Measurements from ENCODE around the gene KRTAP10-4. TPM values are rescaled to one million over a fixed set of nuclear protein-coding genes. Genes with fewer than 3 reads are reported as not detected.
"Not testable (repeated sequence)": the region's sequence is repeated elsewhere in the genome, so short reads cannot be mapped to it uniquely, and the experiment has no call there.

KRTAP10-4 gene, protein sequence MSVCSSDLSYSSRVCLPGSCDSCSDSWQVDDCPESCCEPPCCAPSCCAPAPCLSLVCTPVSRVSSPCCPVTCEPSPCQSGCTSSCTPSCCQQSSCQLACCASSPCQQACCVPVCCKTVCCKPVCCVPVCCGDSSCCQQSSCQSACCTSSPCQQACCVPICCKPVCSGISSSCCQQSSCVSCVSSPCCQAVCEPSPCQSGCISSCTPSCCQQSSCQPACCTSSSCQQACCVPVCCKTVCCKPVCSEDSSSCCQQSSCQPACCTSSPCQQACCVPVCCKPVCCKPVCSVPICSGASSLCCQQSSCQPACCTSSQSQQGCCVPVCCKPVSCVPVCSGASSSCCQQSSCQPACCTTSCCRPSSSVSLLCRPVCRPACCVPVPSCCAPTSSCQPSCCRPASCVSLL
- not detected for polyA plus RNA-seq

DNA sequence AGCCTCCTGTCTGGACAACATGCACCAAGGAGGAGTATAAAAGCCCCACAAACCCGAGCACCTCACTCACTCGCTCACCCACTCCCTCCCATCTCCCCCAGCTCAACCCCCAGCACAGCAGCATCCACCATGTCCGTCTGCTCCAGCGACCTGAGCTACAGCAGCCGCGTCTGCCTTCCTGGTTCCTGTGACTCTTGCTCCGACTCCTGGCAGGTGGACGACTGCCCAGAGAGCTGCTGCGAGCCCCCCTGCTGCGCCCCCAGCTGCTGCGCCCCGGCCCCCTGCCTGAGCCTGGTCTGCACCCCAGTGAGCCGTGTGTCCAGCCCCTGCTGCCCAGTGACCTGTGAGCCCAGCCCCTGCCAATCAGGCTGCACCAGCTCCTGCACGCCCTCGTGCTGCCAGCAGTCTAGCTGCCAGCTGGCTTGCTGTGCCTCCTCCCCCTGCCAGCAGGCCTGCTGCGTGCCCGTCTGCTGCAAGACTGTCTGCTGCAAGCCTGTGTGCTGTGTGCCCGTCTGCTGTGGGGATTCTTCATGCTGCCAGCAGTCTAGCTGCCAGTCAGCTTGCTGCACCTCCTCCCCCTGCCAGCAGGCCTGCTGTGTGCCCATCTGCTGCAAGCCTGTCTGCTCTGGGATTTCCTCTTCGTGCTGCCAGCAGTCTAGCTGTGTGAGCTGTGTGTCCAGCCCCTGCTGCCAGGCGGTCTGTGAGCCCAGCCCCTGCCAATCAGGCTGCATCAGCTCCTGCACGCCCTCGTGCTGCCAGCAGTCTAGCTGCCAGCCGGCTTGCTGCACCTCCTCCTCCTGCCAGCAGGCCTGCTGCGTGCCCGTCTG is at the start of gene KRTAP10-4:
Gene KRTAP10-4 (plus strand): TSS at position 100 of the 827 bp plus-strand sequence. CDS start 30 bp downstream, at position 130.
- not testable (repeated sequence) for H3K27ac Mint-ChIP-seq; H3K4me3 Mint-ChIP-seq; H3K36me3 Mint-ChIP-seq; H3K4me1 Mint-ChIP-seq; H3K27me3 Mint-ChIP-seq (ENCODE audit: low read depth in 3 of 3); DNase-seq
- H3K9me3 Mint-ChIP-seq, result peaks cover 0 to 11% (median 3%) of the 10 kb centered on the region in 6 donors

- H3K36me3 Mint-ChIP-seq, result no peaks in the 10 kb centered on the region
- no peak overlapping the region for H3K27ac Mint-ChIP-seq
- no peak for DNase-seq
- no peaks in the 10 kb centered on the region for H3K4me1 Mint-ChIP-seq
- no peak overlapping the region for H3K4me3 Mint-ChIP-seq
- no peaks in the 10 kb centered on the region for H3K9me3 Mint-ChIP-seq
- H3K27me3 Mint-ChIP-seq (ENCODE audit: low read depth in 3 of 3), result no peaks in the 10 kb centered on the region
Measured at GRCh38 chr21:44524414-44525371, 48.8 kb upstream of the KRTAP10-4 start.

DNA sequence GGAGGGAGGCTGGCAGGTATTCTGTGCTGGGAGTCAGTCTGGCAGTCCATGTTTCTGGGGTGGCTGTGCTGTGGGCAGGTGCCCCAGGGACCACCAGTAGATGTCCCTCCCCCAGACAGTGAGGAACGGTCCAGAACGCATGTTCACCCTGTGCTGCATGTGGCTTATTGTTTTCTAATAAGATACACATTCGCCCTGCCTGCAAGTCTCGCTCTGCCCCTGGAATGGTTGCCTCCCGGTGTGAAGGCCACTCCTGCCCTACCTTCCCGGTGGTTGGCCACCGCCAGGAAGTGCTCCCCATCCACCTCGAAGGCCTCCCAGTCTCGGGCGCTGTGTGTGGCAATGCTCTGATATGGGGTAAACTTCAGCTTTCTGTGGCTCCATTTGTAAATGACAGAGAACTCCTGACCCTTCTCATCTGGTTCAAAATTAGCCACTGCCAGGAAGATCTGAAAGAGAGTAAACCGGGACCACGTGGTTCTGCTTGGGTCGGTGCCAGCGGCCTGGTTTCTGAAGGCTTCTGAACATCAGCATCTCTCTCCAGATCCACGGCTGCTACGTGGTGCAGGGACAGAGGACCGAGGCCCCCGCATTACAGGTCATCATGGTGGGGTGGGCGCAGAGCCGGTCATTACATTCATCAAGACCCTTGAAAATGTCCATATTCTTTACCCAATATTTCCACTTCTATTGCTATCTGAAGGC is 48.0 kb upstream of the KRTAP10-4 start:
- H3K9me3 Mint-ChIP-seq, result no peaks in the 10 kb centered on the region
- no peak overlapping the region for H3K27ac Mint-ChIP-seq
- DNase-seq, result no peak
- H3K27me3 Mint-ChIP-seq (ENCODE audit: low read depth in 3 of 3), result peaks cover 0 to 2% (median 0%) of the 10 kb centered on the region in 3 donors
- H3K36me3 Mint-ChIP-seq, result no peaks in the 10 kb centered on the region
- no peaks in the 10 kb centered on the region for H3K4me1 Mint-ChIP-seq
- H3K4me3 Mint-ChIP-seq, result no peak overlapping the region

DNA sequence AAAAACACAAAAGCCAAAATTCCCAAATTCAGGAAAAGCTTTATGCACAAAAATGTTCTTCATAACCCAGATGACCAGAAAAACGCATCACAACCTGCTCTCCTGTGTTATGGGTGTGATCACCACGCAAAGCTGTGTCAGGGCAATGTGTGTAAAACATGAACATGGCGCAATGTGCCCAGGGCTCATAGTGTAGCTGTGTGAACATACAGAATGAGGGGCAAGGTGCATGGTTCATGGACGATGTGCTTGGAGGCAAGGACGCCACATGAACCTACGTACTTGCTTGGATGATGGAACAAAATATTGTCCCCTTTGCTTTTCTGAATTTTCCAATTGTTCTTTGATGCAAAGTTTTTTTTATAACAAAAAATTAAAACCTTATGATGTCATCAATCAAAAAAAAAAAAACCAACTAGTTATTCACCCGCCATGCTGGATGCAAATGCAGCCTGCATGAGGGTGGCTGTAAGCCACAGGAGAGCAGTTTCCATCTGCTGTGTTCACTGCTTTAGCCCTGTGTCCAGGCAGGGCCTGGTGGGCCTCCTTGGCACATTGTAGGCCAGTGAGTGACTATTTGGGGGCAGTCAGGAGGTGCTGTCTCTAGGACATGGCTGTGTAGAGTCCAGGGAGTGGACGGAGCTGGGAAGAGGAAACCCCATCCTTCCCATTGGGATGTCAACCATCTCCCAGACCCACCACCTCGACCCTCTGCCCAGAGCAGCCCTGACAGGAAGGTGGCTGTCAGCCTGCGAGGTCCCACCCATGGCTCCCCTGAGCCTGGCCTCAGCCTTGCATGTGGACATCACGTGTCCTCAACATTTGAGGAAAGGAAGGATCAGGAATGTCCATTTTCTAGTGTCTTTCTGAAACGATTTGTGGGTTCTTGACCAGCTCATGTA is 47.2 kb upstream of the KRTAP10-4 start:
- H3K4me3 Mint-ChIP-seq, result no peak overlapping the region
- DNase-seq, result no peak
- H3K27ac Mint-ChIP-seq, result no peak overlapping the region
- no peaks in the 10 kb centered on the region for H3K36me3 Mint-ChIP-seq
- H3K4me1 Mint-ChIP-seq, result no peaks in the 10 kb centered on the region
- H3K27me3 Mint-ChIP-seq (ENCODE audit: low read depth in 3 of 3), result peaks cover 0 to 2% (median 0%) of the 10 kb centered on the region in 3 donors
- H3K9me3 Mint-ChIP-seq, result no peaks in the 10 kb centered on the region

DNA sequence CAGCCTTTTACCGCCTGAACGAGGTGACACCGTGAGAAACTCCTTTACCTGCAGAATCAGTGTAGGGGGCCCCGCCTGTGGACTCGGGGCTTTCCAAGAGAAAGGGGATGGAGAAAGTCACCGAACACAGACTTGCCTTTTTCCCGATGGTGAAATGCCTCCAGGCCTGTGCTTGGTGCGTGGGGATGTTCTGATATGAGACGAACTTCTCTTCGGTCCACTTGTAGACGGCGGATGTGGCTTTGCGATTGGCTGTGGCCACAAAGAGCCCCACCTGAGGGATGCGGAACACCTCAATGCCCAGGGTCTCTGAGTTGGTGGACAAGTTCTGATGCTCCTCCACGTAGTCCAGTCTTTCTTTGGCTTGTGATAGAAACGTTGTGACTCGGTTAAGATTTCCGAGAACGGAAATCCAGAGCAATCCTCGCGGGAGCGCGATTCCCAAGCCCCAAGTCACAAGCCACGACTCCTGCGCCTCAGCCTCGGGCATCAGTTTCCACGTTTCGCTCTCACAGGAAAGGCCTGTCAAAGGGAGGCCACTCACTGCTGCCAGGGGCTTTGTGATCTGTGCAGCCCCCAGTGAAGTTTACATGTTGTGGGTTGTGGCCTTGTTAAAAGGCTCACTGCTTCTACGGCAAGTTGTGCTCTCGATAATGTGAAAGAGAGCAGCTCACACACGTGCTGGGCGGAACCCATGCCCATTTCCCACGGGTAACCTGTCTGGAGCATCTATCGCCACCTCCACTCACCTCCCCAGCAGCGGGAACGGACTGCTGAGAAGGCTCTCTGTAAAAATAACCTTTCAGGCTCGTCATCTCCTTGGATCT is 46.2 kb upstream of the KRTAP10-4 start:
- DNase-seq, result no peak
- H3K27ac Mint-ChIP-seq, result no peak overlapping the region
- H3K4me1 Mint-ChIP-seq, result no peaks in the 10 kb centered on the region
- H3K36me3 Mint-ChIP-seq, result no peaks in the 10 kb centered on the region
- H3K4me3 Mint-ChIP-seq, result no peak overlapping the region
- H3K9me3 Mint-ChIP-seq, result no peaks in the 10 kb centered on the region
- H3K27me3 Mint-ChIP-seq (ENCODE audit: low read depth in 3 of 3), result peaks cover 0 to 3% (median 2%) of the 10 kb centered on the region in 3 donors

DNA sequence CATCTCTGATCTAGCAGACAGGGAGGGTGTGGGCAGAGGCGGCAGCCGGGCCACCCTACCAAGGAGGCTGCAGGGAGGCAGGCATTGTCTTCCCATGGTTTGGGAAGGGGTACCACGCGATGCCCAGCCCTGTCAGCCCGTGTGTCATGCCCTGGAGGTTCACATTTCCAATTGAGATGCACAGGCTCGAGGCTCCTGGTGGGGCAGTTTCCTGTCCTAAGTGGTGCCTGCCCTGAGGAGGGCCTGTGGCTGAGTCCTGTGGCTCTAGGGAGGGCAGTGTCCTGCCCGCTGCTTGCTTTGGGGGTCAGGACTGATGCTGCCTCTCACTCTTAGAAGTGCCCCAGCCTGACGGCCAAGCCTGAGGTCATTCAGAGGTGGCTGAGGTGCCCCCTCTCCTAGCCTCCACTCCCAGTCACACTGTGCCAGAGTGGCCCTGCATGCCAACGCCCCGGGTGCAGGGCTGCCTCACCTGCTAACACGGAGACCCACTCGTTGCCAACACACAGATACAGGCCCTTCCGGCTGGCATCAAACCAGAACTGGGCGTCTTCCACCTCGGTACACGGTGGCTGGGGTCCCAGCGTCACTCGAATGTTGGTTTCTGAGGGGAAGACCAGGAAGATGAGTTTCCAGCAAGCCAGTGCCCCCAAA is 45.4 kb upstream of the KRTAP10-4 start:
- peaks cover 0 to 3% (median 2%) of the 10 kb centered on the region in 3 donors for H3K27me3 Mint-ChIP-seq (ENCODE audit: low read depth in 3 of 3)
- H3K4me3 Mint-ChIP-seq, result no peak overlapping the region
- no peak for DNase-seq
- H3K4me1 Mint-ChIP-seq, result no peaks in the 10 kb centered on the region
- no peaks in the 10 kb centered on the region for H3K36me3 Mint-ChIP-seq
- no peak overlapping the region for H3K27ac Mint-ChIP-seq
- no peaks in the 10 kb centered on the region for H3K9me3 Mint-ChIP-seq

GRCh38 chr21:44528634-44528995 is 44.9 kb upstream of the KRTAP10-4 start:
- peaks cover 0 to 3% (median 2%) of the 10 kb centered on the region in 3 donors for H3K27me3 Mint-ChIP-seq (ENCODE audit: low read depth in 3 of 3)
- no peak overlapping the region for H3K27ac Mint-ChIP-seq
- H3K4me1 Mint-ChIP-seq, result no peaks in the 10 kb centered on the region
- H3K4me3 Mint-ChIP-seq, result no peak overlapping the region
- no peak for DNase-seq
- H3K36me3 Mint-ChIP-seq, result no peaks in the 10 kb centered on the region
- H3K9me3 Mint-ChIP-seq, result no peaks in the 10 kb centered on the region

GRCh38 chr21:44529011-44529421 is 44.5 kb upstream of the KRTAP10-4 start:
- Mint-ChIP-seq H3K27ac (no peak overlapping the region), H3K4me1 (no peaks in the 10 kb centered on the region), H3K36me3 (no peaks in the 10 kb centered on the region), H3K4me3 (no peak overlapping the region), H3K27me3 (ENCODE audit: low read depth in 3 of 3) (peaks cover 0 to 3% (median 2%) of the 10 kb centered on the region in 3 donors), H3K9me3 (no peaks in the 10 kb centered on the region)
- DNase-seq, result no peak

- no peak overlapping the region for H3K27ac Mint-ChIP-seq
- H3K36me3 Mint-ChIP-seq, result no peaks in the 10 kb centered on the region
- DNase-seq, result no peak
- H3K27me3 Mint-ChIP-seq (ENCODE audit: low read depth in 3 of 3), result peaks cover 0 to 3% (median 2%) of the 10 kb centered on the region in 3 donors
- H3K9me3 Mint-ChIP-seq, result no peaks in the 10 kb centered on the region
- no peak overlapping the region for H3K4me3 Mint-ChIP-seq
- no peaks in the 10 kb centered on the region for H3K4me1 Mint-ChIP-seq
Measured at GRCh38 chr21:44529503-44530125, 43.9 kb upstream of the KRTAP10-4 start.

GRCh38 chr21:44530221-44530902 is 43.2 kb upstream of the KRTAP10-4 start:
- H3K27ac Mint-ChIP-seq, result no peak overlapping the region
- peaks cover 0 to 4% (median 2%) of the 10 kb centered on the region in 3 donors for H3K27me3 Mint-ChIP-seq (ENCODE audit: low read depth in 3 of 3)
- no peaks in the 10 kb centered on the region for H3K36me3 Mint-ChIP-seq
- no peak for DNase-seq
- no peaks in the 10 kb centered on the region for H3K4me1 Mint-ChIP-seq
- H3K9me3 Mint-ChIP-seq, result no peaks in the 10 kb centered on the region
- H3K4me3 Mint-ChIP-seq, result no peak overlapping the region

Data from immature natural killer cell (primary cell).